Type B pancreatic cell (in vitro differentiated cells): ENCODE results near the gene INSC. TPM values are rescaled to one million over a fixed set of nuclear protein-coding genes. Genes with fewer than 3 reads are reported as not detected.

Experiments used
- DNase-seq: peaks from one replicate; pipeline ENCODE4 v3.0.0; 2021; ENCODE audit warnings: mixed read lengths; ENCODE audit not compliant: unreplicated experiment; ENCODE audit errors: extremely low spot score
- H3K27ac Mint-ChIP-seq: 2 replicates; pipeline ENCODE4 v1.8.0; 2021; ENCODE audit warnings: mild to moderate bottlenecking, mixed read lengths
- H3K27me3 Mint-ChIP-seq: 2 replicates; pipeline ENCODE4 v1.8.0; 2021; ENCODE audit warnings: mixed read lengths
- H3K36me3 Mint-ChIP-seq: 2 replicates; pipeline ENCODE4 v1.8.0; 2021; ENCODE audit warnings: mixed read lengths
- H3K4me1 Mint-ChIP-seq: one replicate; pipeline ENCODE4 v1.8.0; 2021; ENCODE audit warnings: mixed read lengths; ENCODE audit not compliant: unreplicated experiment
- H3K4me3 Mint-ChIP-seq: 2 replicates; pipeline ENCODE4 v1.8.0; 2021; ENCODE audit warnings: mild to moderate bottlenecking, mixed read lengths
- H3K9me3 Mint-ChIP-seq: 2 replicates; pipeline ENCODE4 v1.8.0; 2021; ENCODE audit warnings: mixed read lengths
- CTCF ChIP-seq: fragments of 200-600 bp; sonication (generic); conservative IDR thresholded peaks from 2 replicates; pipeline ENCODE4 v1.5.0; 2021; ENCODE audit warnings: antibody characterized with exemption, mild to moderate bottlenecking
- total RNA-seq: library from RNA; stranded (reverse); gene quantifications from 2 replicates; pipeline ENCODE4 v1.2.1, GENCODE V29; 2021; ENCODE audit warnings: low replicate concordance

INSC gene
- total RNA-seq, 1 donor from 2014 or later: 1.2 TPM

DNA sequence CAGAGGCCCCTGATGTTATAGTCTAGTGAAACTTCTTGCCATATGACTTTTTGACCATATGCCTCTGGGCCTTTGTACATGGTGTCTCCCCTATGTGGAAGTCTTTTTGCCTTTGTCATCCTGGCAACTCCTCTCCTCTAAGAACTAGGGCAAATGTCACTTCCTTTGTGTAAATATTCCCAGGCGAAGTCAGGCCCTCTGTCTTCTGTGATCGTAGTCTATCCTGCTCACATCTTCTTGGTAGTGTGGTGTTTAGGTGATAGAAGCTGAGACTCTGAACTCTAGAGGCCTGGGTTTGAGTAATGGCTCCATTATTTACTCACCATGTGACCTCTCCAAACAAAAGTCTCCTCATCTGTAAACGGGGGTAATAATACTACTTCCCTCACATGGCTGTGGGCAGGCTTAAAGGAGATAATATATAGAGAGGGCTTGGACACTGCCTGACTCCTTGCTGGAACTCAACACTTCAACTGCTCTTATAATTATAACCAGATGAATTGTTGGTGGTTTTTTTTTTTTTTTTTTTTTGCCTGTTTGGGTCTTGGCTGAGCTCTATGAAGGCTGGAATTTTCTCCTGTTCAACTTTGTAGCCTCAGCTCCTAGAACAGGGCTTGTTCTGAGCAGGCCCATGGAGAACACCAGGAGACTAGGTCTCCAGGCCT lies 43.8 kb downstream of the INSC start:
- no peak overlapping the region for H3K27ac Mint-ChIP-seq
- peaks cover 15% of the 10 kb centered on the region for H3K4me1 Mint-ChIP-seq
- TF ChIP-seq CTCF: no peak
- H3K4me3 Mint-ChIP-seq: no peak overlapping the region
- H3K36me3 Mint-ChIP-seq: no peaks in the 10 kb centered on the region
- H3K27me3 Mint-ChIP-seq: peaks cover 8% of the 10 kb centered on the region
- H3K9me3 Mint-ChIP-seq: no peaks in the 10 kb centered on the region
- DNase-seq: no peak

DNA sequence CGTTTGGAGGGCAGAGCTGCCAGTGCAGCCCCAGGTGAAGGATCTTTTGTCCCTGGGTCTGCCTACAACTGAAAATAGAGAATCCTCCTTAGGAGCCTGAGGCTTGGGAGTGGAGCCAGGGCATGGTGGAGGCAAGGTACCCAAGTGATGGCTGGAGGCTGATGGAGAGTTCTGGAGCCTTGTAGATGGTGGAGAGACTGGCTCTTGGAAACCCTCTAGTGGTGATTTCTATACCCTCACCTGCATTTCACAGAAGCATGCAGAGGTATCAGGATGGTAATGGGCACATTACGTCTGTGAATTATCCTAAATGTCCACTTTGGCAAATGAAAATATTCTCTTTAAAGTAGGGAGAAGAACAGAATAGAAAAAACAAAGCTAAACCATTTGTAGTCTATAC lies 44.4 kb downstream of the INSC start:
- Mint-ChIP-seq H3K4me3 (no peak overlapping the region), H3K27me3 (peaks cover 8% of the 10 kb centered on the region), H3K36me3 (no peaks in the 10 kb centered on the region), H3K27ac (no peak overlapping the region), H3K4me1 (peaks cover 15% of the 10 kb centered on the region), H3K9me3 (no peaks in the 10 kb centered on the region)
- TF ChIP-seq CTCF: peak; percentile 69
- no peak for DNase-seq

DNA sequence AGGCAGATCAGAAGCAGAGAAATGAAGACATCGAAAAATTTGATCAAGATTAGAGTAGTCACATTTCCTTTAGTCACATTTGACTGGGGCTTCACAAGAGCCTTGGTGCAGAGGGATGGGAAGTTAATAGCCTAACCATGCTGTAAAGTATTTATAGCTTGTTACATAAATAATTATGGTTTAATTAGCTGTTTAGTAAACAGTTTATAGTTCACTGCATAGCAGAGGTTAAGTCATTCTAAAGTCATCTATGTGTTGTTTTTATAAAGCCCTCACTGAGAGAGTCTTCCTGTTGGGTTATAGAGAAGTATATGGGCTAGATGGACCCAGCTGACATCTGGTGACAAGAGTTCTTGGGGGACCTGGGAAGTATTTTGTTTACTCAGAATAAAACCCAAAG lies 47.1 kb downstream of the INSC start:
- no peak overlapping the region for H3K27ac Mint-ChIP-seq
- no peak for TF ChIP-seq CTCF
- no peaks in the 10 kb centered on the region for H3K36me3 Mint-ChIP-seq
- H3K9me3 Mint-ChIP-seq: peaks cover 6% of the 10 kb centered on the region
- DNase-seq: no peak
- H3K4me3 Mint-ChIP-seq: no peak overlapping the region
- peaks cover 15% of the 10 kb centered on the region for H3K4me1 Mint-ChIP-seq
- peaks cover 12% of the 10 kb centered on the region for H3K27me3 Mint-ChIP-seq

GRCh38 chr11:15163136-15163535 lies 48.4 kb downstream of the INSC start:
- TF ChIP-seq CTCF: no peak
- H3K4me1 Mint-ChIP-seq: peaks cover 9% of the 10 kb centered on the region
- H3K36me3 Mint-ChIP-seq: no peaks in the 10 kb centered on the region
- H3K27ac Mint-ChIP-seq: no peak overlapping the region
- peaks cover 6% of the 10 kb centered on the region for H3K9me3 Mint-ChIP-seq
- H3K4me3 Mint-ChIP-seq: no peak overlapping the region
- H3K27me3 Mint-ChIP-seq: peaks cover 12% of the 10 kb centered on the region
- DNase-seq: no peak

GRCh38 chr11:15166204-15166603 lies 51.5 kb downstream of the INSC start:
- Mint-ChIP-seq H3K4me1 (no peaks in the 10 kb centered on the region), H3K4me3 (no peak overlapping the region), H3K9me3 (peaks cover 10% of the 10 kb centered on the region), H3K27ac (no peak overlapping the region), H3K27me3 (peaks cover 10% of the 10 kb centered on the region), H3K36me3 (no peaks in the 10 kb centered on the region)
- TF ChIP-seq CTCF: no peak
- no peak for DNase-seq
